OCI-LY7 (cell line): ENCODE results near the gene MIEF2. TPM values are rescaled to one million over a fixed set of nuclear protein-coding genes. Genes with fewer than 3 reads are reported as not detected.

Experiments used
- BruUV-seq: library from RNA; stranded (reverse); fragments of 400-500 nt; replicated peaks from 2 replicates; lab custom pipeline; 2021; lab: Mats Ljungman, UMichigan
- CTCF ChIA-PET: fragments of 300-600 bp; sonication (Branson Sonifier 250); formaldehyde crosslinking; loops from one replicate; lab custom pipeline; 2022; ENCODE audit warnings: antibody characterized with exemption; ENCODE audit not compliant: unreplicated experiment; lab: Charles Lee
- POLR2A ChIA-PET: fragments of 300-600 bp; sonication (Branson Sonifier 250); formaldehyde crosslinking; loops from one replicate; lab custom pipeline; 2022; ENCODE audit warnings: antibody characterized with exemption; lab: Charles Lee
- DNase-seq: peaks from one replicate; pipeline ENCODE4 v3.0.0-alpha.2; 2015; ENCODE audit warnings: low spot score
- H2AFZ ChIP-seq: fragments of 200-600 bp; sonication (generic), shearing (Covaris generic); 2 replicates; pipeline ENCODE4 v1.6.1; 2014; ENCODE audit warnings: mild to moderate bottlenecking, antibody characterized with exemption, low read length, moderate library complexity
- H3K27ac ChIP-seq: fragments of 200-600 bp; sonication (generic); 2 replicates; pipeline ENCODE4 v1.5.1; 2014; ENCODE audit warnings: mixed run types, low read depth, mild to moderate bottlenecking, moderate library complexity, low read length, inconsistent platforms; ENCODE audit not compliant: poor library complexity, severe bottlenecking
- H3K36me3 ChIP-seq: fragments of 200-600 bp; sonication (generic); 2 replicates; pipeline ENCODE4 v1.6.1; 2014; ENCODE audit warnings: mild to moderate bottlenecking, antibody characterized with exemption, low read length, moderate library complexity, mixed read lengths; ENCODE audit not compliant: insufficient read depth
- H3K4me1 ChIP-seq: fragments of 200-600 bp; sonication (generic); 2 replicates; pipeline ENCODE4 v1.5.1; 2014; ENCODE audit warnings: mild to moderate bottlenecking, low read length; ENCODE audit not compliant: insufficient read depth, poor library complexity, severe bottlenecking
- H3K4me2 ChIP-seq: fragments of 200-600 bp; sonication (generic); 2 replicates; pipeline ENCODE4 v1.6.1; 2014; ENCODE audit warnings: mild to moderate bottlenecking, low read length
- H3K4me3 ChIP-seq: fragments of 200-600 bp; sonication (generic); 2 replicates; pipeline ENCODE4 v1.5.1; 2014; ENCODE audit warnings: mild to moderate bottlenecking, low read depth, low read length; ENCODE audit not compliant: poor library complexity, severe bottlenecking
- H3K79me2 ChIP-seq: fragments of 200-600 bp; sonication (generic); 2 replicates; pipeline ENCODE4 v1.6.1; 2016; ENCODE audit warnings: low read depth, mild to moderate bottlenecking, low read length, moderate library complexity, mixed read lengths; ENCODE audit not compliant: insufficient read depth
- H3K9me2 ChIP-seq: fragments of 200-600 bp; sonication (generic); 2 replicates; pipeline ENCODE4 v1.6.1; 2016; ENCODE audit warnings: mild to moderate bottlenecking, low read length, mixed read lengths; ENCODE audit not compliant: insufficient read depth
- H3K9me3 ChIP-seq: fragments of 200-600 bp; sonication (generic); 2 replicates; pipeline ENCODE4 v1.6.1; 2014; ENCODE audit warnings: mild to moderate bottlenecking, mixed run types, low read length, mixed read lengths
- H4K20me1 ChIP-seq: fragments of 200-600 bp; sonication (generic); 2 replicates; pipeline ENCODE4 v1.6.1; 2014; ENCODE audit warnings: mild to moderate bottlenecking, antibody characterized with exemption, low read length, moderate library complexity, mixed read lengths; ENCODE audit not compliant: insufficient read depth
- EZH2phosphoT487 ChIP-seq: fragments of 200-600 bp; sonication (generic); IDR thresholded peaks from 2 replicates; pipeline ENCODE4 v1.6.1; 2018; ENCODE audit warnings: low read depth, borderline replicate concordance, mild to moderate bottlenecking, mixed run types, antibody characterized with exemption, low read length, moderate library complexity, mixed read lengths
- intact Hi-C: fragments of 100-400 bp; cut with micrococcal nuclease; formaldehyde crosslinking; loops from one replicate; pipeline ENCODE4 v1.10.0; 2022; ENCODE audit not compliant: unreplicated experiment
- total RNA-seq, 2 experiments: library from RNA; depleted of rRNA in 1 of 2; stranded (reverse); fragments of >200 nt in 1 of 2; shearing (Covaris generic) in 1 of 2; gene quantifications; 2 replicates each; pipeline ENCODE4 v1.2.3, GENCODE V29; 2014 to 2022
- TF ChIP-seq, protein P1 (sequence below): fragments of 200-600 bp; sonication (generic); conservative IDR thresholded peaks from 2 replicates; pipeline ENCODE4 v1.5.1; 2014; ENCODE audit warnings: mild to moderate bottlenecking, antibody characterized with exemption, low read length, moderate library complexity, mixed read lengths

MIEF2 gene
- total RNA-seq, 2 experiments from 2014 or later: 7.9 to 11.8 TPM

DNA sequence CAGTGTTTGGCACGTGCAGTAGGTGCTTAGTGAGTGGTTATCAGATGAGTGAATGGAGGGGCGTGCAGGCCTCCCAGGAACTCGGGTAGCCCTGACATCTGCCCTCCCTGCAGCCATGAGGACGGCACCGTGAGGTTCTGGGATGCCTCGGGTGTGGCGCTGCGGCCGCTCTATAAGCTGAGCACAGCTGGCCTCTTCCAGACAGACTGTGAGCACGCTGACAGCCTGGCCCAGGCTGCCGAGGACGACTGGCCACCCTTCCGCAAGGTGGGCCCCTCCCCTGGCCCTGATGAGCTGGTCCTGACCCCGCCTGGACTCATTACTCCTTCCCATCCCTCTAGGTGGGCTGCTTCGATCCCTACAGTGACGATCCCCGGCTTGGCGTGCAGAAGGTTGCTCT is 24.0 kb upstream of the MIEF2 start:
- CTCF ChIA-PET: no interaction called here
- Histone ChIP-seq H4K20me1 (no peaks in the 10 kb centered on the region), H3K4me3 (no peak overlapping the region), H3K79me2 (no peaks in the 10 kb centered on the region), H2AFZ (no peak overlapping the region), H3K36me3 (no peaks in the 10 kb centered on the region; the same call in 1 of the 2 replicates), H3K9me3 (no peaks in the 10 kb centered on the region), H3K4me1 (no peaks in the 10 kb centered on the region), H3K27ac (no peak overlapping the region), H3K4me2 (no peak overlapping the region), H3K9me2 (no peaks in the 10 kb centered on the region)
- no TSS peak for BruUV-seq
- intact Hi-C loops: no loop called here
- TF ChIP-seq, protein P1, sequence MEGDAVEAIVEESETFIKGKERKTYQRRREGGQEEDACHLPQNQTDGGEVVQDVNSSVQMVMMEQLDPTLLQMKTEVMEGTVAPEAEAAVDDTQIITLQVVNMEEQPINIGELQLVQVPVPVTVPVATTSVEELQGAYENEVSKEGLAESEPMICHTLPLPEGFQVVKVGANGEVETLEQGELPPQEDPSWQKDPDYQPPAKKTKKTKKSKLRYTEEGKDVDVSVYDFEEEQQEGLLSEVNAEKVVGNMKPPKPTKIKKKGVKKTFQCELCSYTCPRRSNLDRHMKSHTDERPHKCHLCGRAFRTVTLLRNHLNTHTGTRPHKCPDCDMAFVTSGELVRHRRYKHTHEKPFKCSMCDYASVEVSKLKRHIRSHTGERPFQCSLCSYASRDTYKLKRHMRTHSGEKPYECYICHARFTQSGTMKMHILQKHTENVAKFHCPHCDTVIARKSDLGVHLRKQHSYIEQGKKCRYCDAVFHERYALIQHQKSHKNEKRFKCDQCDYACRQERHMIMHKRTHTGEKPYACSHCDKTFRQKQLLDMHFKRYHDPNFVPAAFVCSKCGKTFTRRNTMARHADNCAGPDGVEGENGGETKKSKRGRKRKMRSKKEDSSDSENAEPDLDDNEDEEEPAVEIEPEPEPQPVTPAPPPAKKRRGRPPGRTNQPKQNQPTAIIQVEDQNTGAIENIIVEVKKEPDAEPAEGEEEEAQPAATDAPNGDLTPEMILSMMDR: no peak
- no peak for TF ChIP-seq EZH2phosphoT487
- DNase-seq: no peak
- POLR2A ChIA-PET: no interaction called here

DNA sequence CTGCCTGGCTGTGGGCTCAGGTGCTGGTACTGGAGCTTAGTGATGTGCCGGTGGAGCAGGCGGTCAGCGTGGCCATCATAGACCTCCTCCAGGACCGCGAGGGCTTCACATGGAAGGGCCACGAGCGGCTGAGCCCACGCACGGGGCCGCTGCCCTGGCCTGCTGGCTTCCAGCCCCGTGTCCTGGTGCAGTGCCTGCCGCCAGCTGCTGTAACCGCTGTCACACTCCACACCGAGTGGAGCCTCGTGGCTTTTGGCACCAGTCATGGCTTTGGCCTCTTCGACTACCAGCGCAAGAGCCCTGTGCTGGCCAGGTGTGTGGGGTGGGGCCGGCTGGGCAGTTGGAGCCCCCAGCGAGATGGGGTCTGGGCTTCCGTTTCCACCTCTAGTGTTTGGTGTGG is 23.0 kb upstream of the MIEF2 start:
- H3K4me3 ChIP-seq: no peak overlapping the region
- CTCF ChIA-PET: interaction anchor here (0.6 kb wide), 1 partner anchor 18 kb away, joined by 3 read pairs; no protein-coding TSS in a partner anchor
- no peaks in the 10 kb centered on the region for H3K79me2 ChIP-seq
- H2AFZ ChIP-seq: no peak overlapping the region
- no peaks in the 10 kb centered on the region for H4K20me1 ChIP-seq
- no TSS peak for BruUV-seq
- no peaks in the 10 kb centered on the region; the same call in 1 of the 2 replicates for H3K36me3 ChIP-seq
- no peaks in the 10 kb centered on the region for H3K9me2 ChIP-seq
- no peak for DNase-seq
- intact Hi-C loops: no loop called here
- H3K4me2 ChIP-seq: no peak overlapping the region
- no peaks in the 10 kb centered on the region for H3K9me3 ChIP-seq
- no peak overlapping the region for H3K27ac ChIP-seq
- TF ChIP-seq, protein P1: no peak
- no peak for TF ChIP-seq EZH2phosphoT487
- POLR2A ChIA-PET: no interaction called here
- H3K4me1 ChIP-seq: no peaks in the 10 kb centered on the region

DNA sequence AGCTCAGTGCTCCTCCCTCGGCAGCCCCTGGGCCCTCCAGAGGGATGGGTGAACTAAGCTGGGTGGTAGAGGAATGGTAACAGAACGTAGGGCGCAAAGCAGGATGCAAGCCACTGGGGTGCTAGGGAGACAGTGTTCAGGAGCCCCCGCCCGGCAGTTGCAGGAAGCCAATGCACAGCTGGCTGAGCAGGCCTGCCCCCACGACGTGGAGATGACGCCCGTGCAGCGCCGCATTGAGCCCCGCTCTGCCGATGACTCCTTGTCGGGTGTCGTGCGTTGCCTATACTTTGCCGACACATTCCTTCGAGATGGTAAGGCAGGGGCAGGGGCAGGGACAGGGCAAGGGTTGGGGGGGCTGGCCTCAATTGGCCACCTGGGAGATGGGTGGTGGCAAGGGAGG is 22.2 kb upstream of the MIEF2 start:
- POLR2A ChIA-PET: no interaction called here
- no peak overlapping the region for H3K4me3 ChIP-seq
- H3K79me2 ChIP-seq: no peaks in the 10 kb centered on the region
- no peak for TF ChIP-seq EZH2phosphoT487
- TF ChIP-seq, protein P1: no peak
- H4K20me1 ChIP-seq: no peaks in the 10 kb centered on the region
- BruUV-seq: no TSS peak
- H3K9me2 ChIP-seq: no peaks in the 10 kb centered on the region
- H3K4me2 ChIP-seq: no peak overlapping the region
- H3K27ac ChIP-seq: no peak overlapping the region
- no peak for DNase-seq
- CTCF ChIA-PET: no interaction called here
- intact Hi-C loops: no loop called here
- H3K9me3 ChIP-seq: no peaks in the 10 kb centered on the region
- H3K36me3 ChIP-seq: no peaks in the 10 kb centered on the region; the same call in 1 of the 2 replicates
- H2AFZ ChIP-seq: no peak overlapping the region
- H3K4me1 ChIP-seq: no peaks in the 10 kb centered on the region
